B cell (primary cell): Measurements from ENCODE around the gene IFNL3. TPM values are rescaled to one million over a fixed set of nuclear protein-coding genes. Genes with fewer than 3 reads are reported as not detected.

Source experiments
- ATAC-seq: fragments of 200-7000 bp; cut with Tn5 transposase; one replicate; pipeline ENCODE4 v1.10.0; 2021; ENCODE audit warnings: low read depth, mild to moderate bottlenecking, moderate number of reproducible peaks, moderate library complexity
- CTCF ChIA-PET: fragments of 350-600 bp; sonication (Branson Sonifier 250); formaldehyde crosslinking; loops from one replicate; lab custom pipeline; 2021; ENCODE audit warnings: antibody characterized with exemption, inconsistent platforms; lab: Charles Lee
- POLR2A ChIA-PET: fragments of 350-600 bp; sonication (Branson Sonifier 250); formaldehyde crosslinking; loops from one replicate; lab custom pipeline; 2021; ENCODE audit warnings: antibody characterized with exemption; lab: Charles Lee
- DNase-seq: peaks from one replicate; pipeline ENCODE4 v3.0.0; 2013
- H2AFZ ChIP-seq: 2 replicates; pipeline ENCODE4 v1.6.1; 2012; ENCODE audit warnings: mild to moderate bottlenecking, low read depth, low read length; ENCODE audit not compliant: insufficient read depth, poor library complexity, severe bottlenecking
- H3K27ac ChIP-seq, 2 donors: 1 replicate in 1 of 2; 2 replicates in 1 of 2; pipeline ENCODE4 v1.5.1; 2012 to 2013; ENCODE audit warnings: low read length in 2 of 2, mild to moderate bottlenecking in 2 of 2, moderate library complexity in 1 of 2
- H3K27me3 ChIP-seq, 4 experiments: fragments of 200-600 bp in 1 of 4; sonication (generic) in 1 of 4; replicated peaks in 1 of 4; 1 replicate in 2 of 4; 2 replicates in 2 of 4; pipeline versions ENCODE4 v1.6.1 to v1.7.0; 2013 to 2016; ENCODE audit warnings: low read length in 3 of 4, mild to moderate bottlenecking in 2 of 4, mixed read lengths in 1 of 4, moderate library complexity in 1 of 4; ENCODE audit not compliant: insufficient read depth in 4 of 4, control insufficient read depth in 3 of 4; ENCODE audit errors: control extremely low read depth in 1 of 4
- H3K36me3 ChIP-seq, 2 experiments: replicated peaks in 1 of 2; 1 replicate in 1 of 2; 2 replicates in 1 of 2; pipeline versions ENCODE4 v1.6.1 to v1.7.1; 2013; ENCODE audit warnings: low read length in 1 of 2; ENCODE audit not compliant: insufficient read depth in 2 of 2, control insufficient read depth in 1 of 2; ENCODE audit errors: control extremely low read depth in 1 of 2, extremely low read depth in 1 of 2
- H3K4me1 ChIP-seq, 2 donors: fragments of 200-600 bp in 1 of 2; sonication (generic) in 1 of 2; 1 replicate in 1 of 2; 2 replicates in 1 of 2; pipeline versions ENCODE4 v1.5.1 to v1.6.1; 2013 to 2017; ENCODE audit warnings: low read length in 2 of 2; ENCODE audit not compliant: control insufficient read depth in 2 of 2, insufficient read depth in 2 of 2
- H3K4me2 ChIP-seq: replicated peaks from 2 replicates; pipeline ENCODE3; 2012; ENCODE audit warnings: mild to moderate bottlenecking, low read depth, low read length; ENCODE audit not compliant: poor library complexity, severe bottlenecking
- H3K4me3 ChIP-seq, 5 experiments: fragments of 200-600 bp in 1 of 5; sonication (generic) in 1 of 5; 1 replicate in 3 of 5; 2 replicates in 2 of 5; pipeline versions ENCODE4 v1.5.1 to v1.7.0; 2011 to 2016; ENCODE audit warnings: low read length in 4 of 5, mild to moderate bottlenecking in 4 of 5, low read depth in 2 of 5, control low read depth in 1 of 5, moderate library complexity in 1 of 5; ENCODE audit not compliant: insufficient read depth in 1 of 5; ENCODE audit errors: control extremely low read depth in 1 of 5, extremely low read depth in 1 of 5
- H3K79me2 ChIP-seq: fragments of 200-600 bp; sonication (generic); one replicate; pipeline ENCODE4 v1.6.0; 2016; ENCODE audit warnings: low read length; ENCODE audit not compliant: control insufficient read depth, insufficient read depth
- H3K9ac ChIP-seq: fragments of 200-600 bp; sonication (generic); 2 replicates; pipeline ENCODE4 v1.6.1; 2017; ENCODE audit warnings: mild to moderate bottlenecking, low read length, moderate library complexity
- H3K9me3 ChIP-seq, 3 donors: one replicate each; pipeline versions ENCODE4 v1.6.1 to v1.7.1; 2013; ENCODE audit warnings: low read length in 2 of 3; ENCODE audit not compliant: control insufficient read depth in 2 of 3, insufficient read depth in 1 of 3; ENCODE audit errors: control extremely low read depth in 1 of 3
- H4K20me1 ChIP-seq: 2 replicates; pipeline ENCODE4 v1.6.0; 2012; ENCODE audit warnings: mild to moderate bottlenecking, low read length; ENCODE audit not compliant: insufficient read depth, control insufficient read depth, poor library complexity, severe bottlenecking
- H3K27ac Mint-ChIP-seq: one replicate; pipeline ENCODE4 v1.8.0; 2021; ENCODE audit warnings: mixed read lengths
- H3K27me3 Mint-ChIP-seq: one replicate; pipeline ENCODE4 v1.8.0; 2021; ENCODE audit warnings: mixed read lengths
- H3K4me1 Mint-ChIP-seq: one replicate; pipeline ENCODE4 v1.8.0; 2021; ENCODE audit warnings: mixed read lengths
- H3K4me3 Mint-ChIP-seq: one replicate; pipeline ENCODE4 v1.8.0; 2021; ENCODE audit warnings: mixed read lengths
- H3K9me3 Mint-ChIP-seq: one replicate; pipeline ENCODE4 v1.8.0; 2022; ENCODE audit warnings: mixed read lengths; ENCODE audit not compliant: insufficient read depth
- EZH2 ChIP-seq: IDR thresholded peaks from 2 replicates; pipeline ENCODE4 v1.6.1; 2012; ENCODE audit warnings: borderline replicate concordance, low read depth, mild to moderate bottlenecking, moderate library complexity, low read length; ENCODE audit not compliant: insufficient read depth, poor library complexity, severe bottlenecking
- WGBS: methylation state at CpG from one replicate; pipeline ENCODE4 v1.1.5; 2013; ENCODE audit warnings: missing lambda C conversion rate; ENCODE audit not compliant: insufficient coverage; 5-methylcytosine and 5-hydroxymethylcytosine counted together
- intact Hi-C: fragments of 100-400 bp; cut with micrococcal nuclease; formaldehyde crosslinking; loops from one replicate; pipeline ENCODE4 v1.10.0; 2022
- polyA plus RNA-seq: library from polyadenylated mRNA; depleted of rRNA; stranded (reverse); fragments of >200 nt; gene quantifications from 2 replicates; pipeline ENCODE4 v1.2.3, GENCODE V29; 2012
- total RNA-seq, 2 donors: library from RNA; stranded (reverse); fragments of 120-200 nt in 1 of 2; gene quantifications; 1 replicate in 1 of 2; 2 replicates in 1 of 2; pipeline versions ENCODE4 v1.2.3 to v1.2.4, GENCODE V29; 2013 to 2022
- TF ChIP-seq, protein P1 (sequence below): fragments of 200-600 bp; IDR thresholded peaks from one replicate; pipeline ENCODE4 v1.8.0; 2022; ENCODE audit warnings: antibody characterized with exemption, mild to moderate bottlenecking

The IFNL3 gene
- total and polyA plus RNA-seq, 2 donors (not counting 1 experiment from before 2014, with no cell fraction given), result not detected

DNA sequence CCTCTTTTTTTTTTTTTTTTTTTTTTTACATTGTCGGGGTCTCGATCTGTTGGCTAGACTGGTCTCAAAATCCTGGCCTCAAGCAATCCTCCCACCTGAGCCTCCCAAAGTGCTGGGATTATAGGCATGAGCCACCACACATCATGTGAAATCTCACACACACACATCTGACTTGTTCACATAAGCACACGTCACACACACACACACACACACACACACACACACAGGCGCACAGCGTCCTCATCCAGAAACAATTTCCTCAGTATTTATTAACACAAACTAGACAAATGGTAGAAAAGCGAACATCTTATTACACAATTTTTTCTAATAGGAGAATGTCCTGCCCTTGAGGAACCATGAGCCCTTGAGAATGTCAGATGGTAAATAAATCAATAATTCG, 35.6 kb downstream of the IFNL3 start:
- intact Hi-C loops, result no loop called here
- H3K79me2 ChIP-seq, result no peaks in the 10 kb centered on the region
- H3K9ac ChIP-seq, result no peak overlapping the region
- H3K27me3 Mint-ChIP-seq, result peaks cover 20% of the 10 kb centered on the region
- H4K20me1 ChIP-seq, result no peaks in the 10 kb centered on the region
- 80% methylated on average over 3 of the region's 7 CpGs for WGBS
- H3K4me2 ChIP-seq, result no peak overlapping the region
- CTCF ChIA-PET, result no interaction called here
- H3K9me3 ChIP-seq, result no peaks in the 10 kb centered on the region
- no peak overlapping the region for H3K27ac Mint-ChIP-seq
- no peak for ATAC-seq
- H3K36me3 ChIP-seq, result no peaks in the 10 kb centered on the region
- H2AFZ ChIP-seq, result no peak overlapping the region
- H3K4me1 Mint-ChIP-seq, result no peaks in the 10 kb centered on the region
- peaks cover 0 to 3% (median 1%) of the 10 kb centered on the region in 4 experiments for H3K27me3 ChIP-seq
- H3K9me3 Mint-ChIP-seq, result no peaks in the 10 kb centered on the region
- TF ChIP-seq, protein P1, sequence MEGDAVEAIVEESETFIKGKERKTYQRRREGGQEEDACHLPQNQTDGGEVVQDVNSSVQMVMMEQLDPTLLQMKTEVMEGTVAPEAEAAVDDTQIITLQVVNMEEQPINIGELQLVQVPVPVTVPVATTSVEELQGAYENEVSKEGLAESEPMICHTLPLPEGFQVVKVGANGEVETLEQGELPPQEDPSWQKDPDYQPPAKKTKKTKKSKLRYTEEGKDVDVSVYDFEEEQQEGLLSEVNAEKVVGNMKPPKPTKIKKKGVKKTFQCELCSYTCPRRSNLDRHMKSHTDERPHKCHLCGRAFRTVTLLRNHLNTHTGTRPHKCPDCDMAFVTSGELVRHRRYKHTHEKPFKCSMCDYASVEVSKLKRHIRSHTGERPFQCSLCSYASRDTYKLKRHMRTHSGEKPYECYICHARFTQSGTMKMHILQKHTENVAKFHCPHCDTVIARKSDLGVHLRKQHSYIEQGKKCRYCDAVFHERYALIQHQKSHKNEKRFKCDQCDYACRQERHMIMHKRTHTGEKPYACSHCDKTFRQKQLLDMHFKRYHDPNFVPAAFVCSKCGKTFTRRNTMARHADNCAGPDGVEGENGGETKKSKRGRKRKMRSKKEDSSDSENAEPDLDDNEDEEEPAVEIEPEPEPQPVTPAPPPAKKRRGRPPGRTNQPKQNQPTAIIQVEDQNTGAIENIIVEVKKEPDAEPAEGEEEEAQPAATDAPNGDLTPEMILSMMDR, result no peak
- TF ChIP-seq EZH2, result no peak
- no peaks in the 10 kb centered on the region for H3K4me1 ChIP-seq
- no peak overlapping the region for H3K27ac ChIP-seq
- H3K4me3 ChIP-seq, result no peak overlapping the region
- no peak for DNase-seq
- POLR2A ChIA-PET, result interaction anchor here (0.7 kb wide), 1 partner anchor 267 kb away, joined by 3 read pairs; no protein-coding TSS in a partner anchor
- no peak overlapping the region for H3K4me3 Mint-ChIP-seq

DNA sequence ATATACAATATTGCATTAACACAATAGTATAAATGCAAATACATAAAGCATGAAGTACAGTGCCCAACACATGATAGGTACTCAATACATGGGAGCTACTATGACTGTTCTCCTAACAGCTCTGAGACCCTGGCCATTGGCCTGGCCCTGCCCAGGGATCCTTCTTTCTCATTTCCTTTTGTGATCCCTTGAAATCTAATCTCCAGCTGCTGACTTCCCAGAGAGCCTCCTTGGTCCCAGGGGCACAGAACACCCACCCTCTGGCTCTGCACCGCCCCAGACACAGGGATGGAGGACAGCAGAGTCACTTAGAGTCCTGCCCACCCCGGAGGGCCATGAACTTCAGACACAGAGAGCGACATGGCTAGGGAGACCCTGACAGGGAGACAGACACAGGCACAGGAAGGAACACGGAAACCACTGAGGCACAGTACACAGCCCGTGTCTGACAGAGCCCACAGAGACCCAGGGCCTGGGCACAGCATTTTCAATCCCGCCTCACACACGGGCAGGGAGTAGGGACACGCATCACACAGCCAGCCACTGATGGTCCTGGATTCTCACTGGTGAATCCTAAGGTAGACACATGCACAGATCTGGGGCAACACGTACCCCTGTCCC, 36.5 kb downstream of the IFNL3 start:
- Histone ChIP-seq H3K4me2 (no peak overlapping the region), H3K27ac (no peak overlapping the region), H3K4me1 (no peaks in the 10 kb centered on the region), H3K27me3 (peaks cover 0 to 8% (median 3%) of the 10 kb centered on the region in 4 experiments), H3K36me3 (no peaks in the 10 kb centered on the region), H2AFZ (no peak overlapping the region), H3K4me3 (no peak overlapping the region), H4K20me1 (no peaks in the 10 kb centered on the region), H3K9ac (no peak overlapping the region), H3K9me3 (no peaks in the 10 kb centered on the region), H3K79me2 (no peaks in the 10 kb centered on the region)
- Mint-ChIP-seq H3K9me3 (no peaks in the 10 kb centered on the region), H3K27ac (no peak overlapping the region), H3K27me3 (peaks cover 22% of the 10 kb centered on the region), H3K4me1 (no peaks in the 10 kb centered on the region), H3K4me3 (no peak overlapping the region)
- no peak for TF ChIP-seq EZH2
- TF ChIP-seq, protein P1, result no peak
- POLR2A ChIA-PET, result no interaction called here
- ATAC-seq (no peak), DNase-seq (no peak)
- CTCF ChIA-PET, result interaction anchor here (0.6 kb wide), 1 partner anchor 130 kb away, joined by 3 read pairs; no protein-coding TSS in a partner anchor
- intact Hi-C loops, result no loop called here
- WGBS, result 83% methylated on average over 9 of the region's 9 CpGs
